ENCODE data around the gene GALNT9.

The GALNT9 gene

GRCh38 chr12:132178801-132179401 is 150.5 kb downstream of the GALNT9 start:
- no peak for FAIRE-seq

DNA sequence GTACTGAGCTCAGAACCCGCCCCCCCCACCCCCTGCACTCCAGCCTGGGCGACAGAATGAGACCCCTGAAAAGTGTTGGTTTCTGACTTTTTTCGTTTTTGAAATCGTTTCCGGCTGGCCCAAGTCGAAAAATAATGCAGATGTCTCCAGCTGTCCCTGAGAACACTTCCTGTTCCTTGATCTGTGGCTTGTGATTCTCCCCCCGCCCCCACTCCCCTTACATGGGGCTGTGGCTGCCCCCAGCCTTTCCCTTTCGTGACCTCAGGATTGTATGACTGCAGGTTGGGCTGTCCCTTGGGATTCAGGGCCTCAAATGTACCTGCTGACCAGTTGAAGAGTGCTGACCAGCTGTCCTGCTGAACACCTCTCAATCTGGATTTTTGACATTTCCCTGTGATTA is 151.1 kb downstream of the GALNT9 start:
- FAIRE-seq, result no peak

- FAIRE-seq, result no peak
Measured at GRCh38 chr12:132176920-132177551, 152.4 kb downstream of the GALNT9 start.

GRCh38 chr12:132176385-132176919 is 152.9 kb downstream of the GALNT9 start:
- FAIRE-seq, result no peak

DNA sequence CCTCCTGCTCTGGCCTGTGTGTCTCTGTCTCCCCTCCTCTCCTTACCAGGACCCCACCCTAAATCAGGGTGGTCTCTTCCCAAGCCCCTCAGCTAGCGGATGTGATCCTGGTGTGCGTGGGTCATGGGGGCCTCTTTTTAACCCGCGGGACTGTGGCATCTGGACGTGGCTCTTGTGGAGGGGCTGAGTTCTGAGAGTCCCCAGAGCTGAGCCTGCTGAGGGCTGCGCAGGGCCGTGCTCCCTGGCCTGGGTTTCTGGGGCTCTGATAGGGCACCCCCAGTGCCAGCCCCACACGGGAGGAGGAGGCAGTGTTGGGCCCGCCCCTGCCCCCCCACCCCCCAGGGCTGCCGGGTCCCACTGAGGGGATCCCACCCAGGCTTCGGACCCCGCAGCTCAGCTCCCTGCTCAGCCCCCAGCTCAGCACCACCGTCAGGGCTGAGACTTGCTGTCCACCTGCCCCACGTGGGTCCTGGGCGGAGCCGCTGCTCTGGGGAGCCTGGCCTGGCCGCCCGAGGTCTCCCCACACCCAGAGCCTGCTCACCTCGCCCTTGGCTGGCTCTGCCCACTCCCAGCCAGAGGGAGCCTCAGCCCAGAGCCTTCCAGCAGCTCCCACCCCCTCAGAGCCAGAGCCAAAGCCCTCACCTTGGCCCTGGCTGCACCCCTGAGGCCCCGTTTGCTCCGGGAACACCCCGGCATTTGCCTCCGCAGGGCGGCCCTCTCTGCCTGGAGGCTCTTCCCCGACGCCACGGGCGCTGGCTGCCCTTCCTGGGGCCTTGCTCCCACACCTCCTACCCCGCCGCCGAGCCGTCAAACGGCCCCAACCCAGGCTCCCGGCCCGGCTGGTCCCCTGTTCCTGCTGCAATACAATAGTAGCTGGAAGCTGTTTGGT is 153.6 kb downstream of the GALNT9 start:
- FAIRE-seq, result no peak

DNA sequence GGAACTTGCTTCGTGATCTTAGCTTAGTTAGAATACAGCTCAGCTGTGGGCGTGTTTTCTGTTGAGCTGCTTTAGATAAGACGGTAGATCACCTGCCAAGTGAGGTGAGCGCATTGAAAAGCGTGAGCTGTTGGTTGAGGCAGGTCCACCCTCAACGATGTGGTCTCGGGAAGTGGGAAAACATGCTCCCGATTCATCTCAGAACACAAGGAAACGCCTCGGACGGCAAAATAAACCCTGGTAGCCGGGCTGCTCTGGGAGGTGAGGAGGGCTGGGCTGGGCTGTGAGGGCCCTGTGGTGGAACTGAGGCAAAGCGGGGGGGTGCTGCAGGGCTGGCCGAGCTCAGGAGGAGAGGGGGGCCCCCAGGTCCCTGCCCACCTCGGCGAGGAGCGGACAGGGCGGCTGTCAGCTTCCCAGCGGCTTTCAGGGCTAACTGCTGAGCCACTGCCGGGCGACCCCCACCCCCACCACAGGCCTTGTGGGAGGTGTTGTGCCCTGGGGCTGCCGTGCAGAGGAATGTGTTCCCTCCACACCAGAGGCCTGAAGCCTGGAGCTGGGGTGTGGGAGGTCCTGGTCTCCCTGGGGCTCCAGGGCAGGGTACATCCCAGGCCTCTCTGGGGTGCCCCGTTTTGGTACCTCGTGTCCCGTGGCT is 154.4 kb downstream of the GALNT9 start:
- FAIRE-seq, result no peak

GRCh38 chr12:132174015-132174838 is 155.2 kb downstream of the GALNT9 start:
- FAIRE-seq, result no peak

DNA sequence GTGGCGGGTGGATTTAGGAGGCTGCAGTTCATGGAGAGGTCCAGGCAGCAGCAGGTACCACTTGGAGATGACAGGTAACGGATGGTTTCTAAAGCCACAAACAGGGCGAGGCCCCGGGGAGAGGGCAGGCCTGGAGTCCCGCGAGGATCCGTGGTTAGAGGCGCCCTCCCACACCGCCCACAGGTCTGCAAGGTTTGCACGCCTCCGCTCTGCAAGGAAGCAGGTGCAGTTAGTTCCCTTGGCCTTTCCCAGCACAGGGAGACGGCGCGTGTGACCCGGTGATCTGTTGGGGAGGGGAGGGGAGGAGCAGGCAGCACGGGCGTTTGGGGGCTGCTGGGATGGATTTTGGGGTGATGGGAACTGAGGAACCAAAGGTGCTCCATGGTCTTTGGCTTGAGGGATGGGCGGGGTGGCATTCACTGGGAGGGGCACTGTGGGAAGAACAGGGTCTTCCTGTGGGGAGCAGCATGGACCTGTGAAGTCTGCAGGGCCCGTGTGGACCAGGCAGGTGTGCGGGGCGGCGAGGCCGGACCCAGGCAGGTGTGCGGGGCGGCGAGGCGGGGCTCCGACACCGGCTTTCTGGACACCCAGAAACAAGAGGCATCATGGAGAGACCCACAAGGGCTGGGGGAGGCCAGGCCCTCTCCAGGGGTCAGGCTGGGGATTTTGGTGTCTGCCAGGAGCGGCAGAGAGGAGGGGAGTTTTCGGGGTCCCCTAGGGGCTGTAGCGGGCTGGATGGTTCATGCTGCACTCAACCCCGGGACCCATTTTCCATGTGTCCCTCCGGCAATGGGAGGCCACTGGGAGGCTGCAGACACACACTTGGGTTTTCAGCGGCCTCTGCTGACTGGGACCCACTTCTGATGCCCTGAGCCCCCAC is 156.0 kb downstream of the GALNT9 start:
- no peak for FAIRE-seq

GRCh38 chr12:132172619-132173018 is 156.8 kb downstream of the GALNT9 start:
- no peak for FAIRE-seq

GRCh38 chr12:132171968-132172521 is 157.3 kb downstream of the GALNT9 start:
- FAIRE-seq, result no peak

GRCh38 chr12:132171293-132171967 is 158.0 kb downstream of the GALNT9 start:
- no peak for FAIRE-seq

DNA sequence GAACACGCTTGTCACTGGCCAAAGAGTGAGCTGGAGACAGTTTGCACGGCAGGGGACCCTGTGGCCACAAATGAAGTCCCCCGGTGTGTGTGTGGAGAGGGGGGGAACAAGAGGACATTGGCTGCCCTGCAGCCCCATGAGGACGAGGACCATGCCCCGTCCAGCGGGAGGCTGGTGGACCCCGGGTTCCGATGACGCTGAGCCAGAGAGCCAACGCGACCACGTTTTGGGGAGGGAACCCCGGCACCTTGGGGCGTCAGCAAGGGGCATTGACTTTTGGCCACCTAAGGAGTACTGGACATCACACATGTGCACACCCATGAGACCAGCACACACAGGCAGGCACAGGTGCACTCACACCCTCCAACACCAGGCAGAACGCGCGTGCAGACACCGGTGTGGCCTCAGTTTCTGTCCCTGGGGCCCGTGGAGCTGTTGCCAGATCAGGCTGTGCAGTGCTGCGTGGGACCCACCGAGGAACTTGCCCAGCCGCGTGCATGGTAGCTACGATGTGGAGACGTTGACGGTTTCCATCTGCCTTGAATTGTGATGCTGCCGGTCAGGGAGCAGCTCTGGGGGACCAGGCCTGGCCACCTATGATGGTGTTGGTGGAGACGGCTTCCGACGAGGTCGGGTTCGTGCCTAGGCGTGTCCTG is 158.6 kb downstream of the GALNT9 start:
- FAIRE-seq, result no peak

GRCh38 chr12:132170094-132170636 is 159.2 kb downstream of the GALNT9 start:
- no peak for FAIRE-seq

- no peak for FAIRE-seq
Measured at GRCh38 chr12:132169376-132169775, 160.0 kb downstream of the GALNT9 start.

DNA sequence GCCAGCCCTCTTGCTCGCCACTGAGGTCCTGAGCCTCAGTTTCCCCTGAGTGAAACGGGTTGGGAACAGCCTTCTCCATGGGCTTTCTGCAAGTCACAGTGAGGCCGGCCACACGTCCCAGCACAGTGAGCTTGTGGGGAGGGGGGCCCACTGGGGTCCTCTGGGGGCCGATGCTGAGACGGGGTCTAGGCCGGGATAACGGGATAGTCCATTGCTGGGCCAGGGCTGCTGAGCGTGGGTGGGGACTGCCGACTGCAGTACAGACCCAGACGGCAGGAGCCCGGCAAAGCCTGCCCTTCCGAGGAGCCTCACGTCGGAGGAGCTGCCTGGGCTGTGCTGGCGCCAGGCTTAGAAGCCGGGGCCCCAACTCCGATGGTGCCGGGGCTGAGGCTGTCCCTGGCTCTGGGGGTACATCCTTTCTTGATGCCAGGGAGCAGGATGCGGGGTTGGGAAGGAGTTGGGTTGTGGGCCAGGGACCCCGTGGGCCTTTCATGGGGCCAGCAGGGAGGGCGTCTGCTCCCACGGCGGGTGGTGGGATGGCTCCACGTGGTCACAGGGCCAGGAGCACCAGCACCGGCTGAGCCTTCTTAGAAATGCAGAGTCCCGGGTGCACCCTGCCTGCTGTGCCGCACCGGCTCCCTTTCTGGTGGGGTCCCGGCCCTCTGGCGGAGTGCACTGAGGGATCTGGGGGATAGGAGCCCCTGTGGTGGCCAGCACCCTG is 160.9 kb downstream of the GALNT9 start:
- no peak for FAIRE-seq

GRCh38 chr12:132167611-132168310 is 161.6 kb downstream of the GALNT9 start:
- FAIRE-seq, result no peak

GRCh38 chr12:132166801-132167591 is 162.4 kb downstream of the GALNT9 start:
- no peak for FAIRE-seq
